Measurements from ENCODE around the gene SLC22A8.
A peak's percentile ranks its signal among the peaks of the same experiment; 100 is the strongest.
"Not testable (repeated sequence)": the region's sequence is repeated elsewhere in the genome, so short reads cannot be mapped to it uniquely, and the experiment has no call there.

SLC22A8 gene

GRCh38 chr11:63015521-63016215 is at the start of gene SLC22A8:
Gene SLC22A8 (minus strand): TSS chr11:63015841. CDS start chr11:63014958, 883 bp downstream.
- DNase-seq, result peak in 1 of 2 experiments; percentile 51

GRCh38 chr11:63046203-63046602 is 30.6 kb upstream of the SLC22A8 start:
- not testable (repeated sequence) for DNase-seq

- no peak for DNase-seq
Observed at GRCh38 chr11:63042596-63042995, 27.0 kb upstream of the SLC22A8 start.

GRCh38 chr11:63032457-63032856 is 16.8 kb upstream of the SLC22A8 start:
- DNase-seq, result peak; percentile 37 to 66

- peak; percentile 51 to 75 for DNase-seq
Observed at GRCh38 chr11:63023841-63024648, 8.4 kb upstream of the SLC22A8 start.

- DNase-seq, result no peak
Observed at GRCh38 chr11:63023222-63023814, 7.7 kb upstream of the SLC22A8 start.

GRCh38 chr11:63022441-63022840 is 6.8 kb upstream of the SLC22A8 start:
- DNase-seq, result peak in 1 of 2 experiments; percentile 10

GRCh38 chr11:63020671-63021291 is 5.1 kb upstream of the SLC22A8 start:
- DNase-seq, result peak in 1 of 2 experiments; percentile 44

GRCh38 chr11:63019506-63019905 is 3.9 kb upstream of the SLC22A8 start:
- no peak for DNase-seq

GRCh38 chr11:63017306-63017974 is 1.8 kb upstream of the SLC22A8 start:
- DNase-seq, result peak; percentile 82 to 93

- DNase-seq, result no peak
Observed at GRCh38 chr11:63014408-63015055, 1.1 kb downstream of the SLC22A8 start.

GRCh38 chr11:63012839-63013238 is 2.8 kb downstream of the SLC22A8 start:
- no peak for DNase-seq

GRCh38 chr11:63012430-63012829 is 3.2 kb downstream of the SLC22A8 start:
- no peak for DNase-seq

GRCh38 chr11:63010934-63011439 is 4.7 kb downstream of the SLC22A8 start:
- DNase-seq, result no peak

- DNase-seq, result no peak
Observed at GRCh38 chr11:63007920-63008319, 7.7 kb downstream of the SLC22A8 start.

- DNase-seq, result peak; percentile 52 to 84
Observed at GRCh38 chr11:63001456-63001855, 14.2 kb downstream of the SLC22A8 start.

- no peak for DNase-seq
Observed at GRCh38 chr11:62999649-63000048, 16.0 kb downstream of the SLC22A8 start.

- no peak for DNase-seq
Observed at GRCh38 chr11:62999156-62999555, 16.5 kb downstream of the SLC22A8 start.

- DNase-seq, result no peak
Observed at GRCh38 chr11:62996271-62996670, 19.4 kb downstream of the SLC22A8 start.

GRCh38 chr11:62994775-62995174 is 20.9 kb downstream of the SLC22A8 start:
- DNase-seq, result no peak

GRCh38 chr11:62988276-62988675 is 27.4 kb downstream of the SLC22A8 start:
- DNase-seq, result no peak

All from NCI-H524 (cell line).